Hepatocyte (in vitro differentiated cells): ENCODE results near the gene DBP. TPM values are rescaled to one million over a fixed set of nuclear protein-coding genes. Genes with fewer than 3 reads are reported as not detected.

Experiments used
- DNase-seq: peaks from one replicate; pipeline ENCODE4 v3.0.0-alpha.2; 2016; ENCODE audit warnings: low spot score
- H2AFZ ChIP-seq: fragments of 200-600 bp; sonication (generic); 2 replicates; pipeline ENCODE4 v1.6.0; 2016; ENCODE audit warnings: antibody characterized with exemption, mild to moderate bottlenecking
- H3K27ac ChIP-seq: fragments of 200-600 bp; sonication (generic); 2 replicates; pipeline ENCODE4 v1.5.1; 2016; ENCODE audit warnings: mild to moderate bottlenecking
- H3K27me3 ChIP-seq: fragments of 200-600 bp; sonication (generic); 2 replicates; pipeline ENCODE4 v1.6.1; 2016
- H3K36me3 ChIP-seq: fragments of 200-600 bp; sonication (generic); replicated peaks from 2 replicates; pipeline ENCODE4 v1.5.1; 2016; ENCODE audit warnings: low read depth; ENCODE audit not compliant: insufficient read depth
- H3K4me1 ChIP-seq: fragments of 200-600 bp; sonication (generic); 2 replicates; pipeline ENCODE4 v1.5.1; 2016; ENCODE audit warnings: mild to moderate bottlenecking, moderate library complexity; ENCODE audit not compliant: insufficient read depth
- H3K4me2 ChIP-seq: fragments of 200-600 bp; sonication (generic); 2 replicates; pipeline ENCODE4 v1.6.0; 2016
- H3K4me3 ChIP-seq: fragments of 200-600 bp; sonication (generic); 2 replicates; pipeline ENCODE4 v1.5.1; 2016; ENCODE audit warnings: mild to moderate bottlenecking
- H3K79me2 ChIP-seq: fragments of 200-600 bp; sonication (generic); 2 replicates; pipeline ENCODE4 v1.6.0; 2017; ENCODE audit warnings: mild to moderate bottlenecking
- H3K9me2 ChIP-seq: fragments of 200-600 bp; sonication (generic); replicated peaks from 2 replicates; pipeline ENCODE4 v1.6.0; 2017; ENCODE audit warnings: mild to moderate bottlenecking; ENCODE audit not compliant: insufficient read depth
- H3K9me3 ChIP-seq: fragments of 200-600 bp; sonication (generic); 2 replicates; pipeline ENCODE4 v1.5.1; 2016; ENCODE audit warnings: low read depth, mild to moderate bottlenecking
- H4K20me1 ChIP-seq: fragments of 200-600 bp; sonication (generic); 2 replicates; pipeline ENCODE4 v1.6.0; 2016; ENCODE audit warnings: mild to moderate bottlenecking; ENCODE audit not compliant: insufficient read depth, poor library complexity, severe bottlenecking
- CTCF ChIP-seq: fragments of 200-600 bp; sonication (generic); IDR thresholded peaks from 2 replicates; pipeline ENCODE4 v1.5.1; 2016; ENCODE audit warnings: antibody characterized with exemption, mild to moderate bottlenecking; ENCODE audit not compliant: poor library complexity
- EZH2 ChIP-seq: fragments of 200-600 bp; sonication (generic); IDR thresholded peaks from 2 replicates; pipeline ENCODE4 v1.6.1; 2016; ENCODE audit warnings: antibody characterized with exemption, mild to moderate bottlenecking, borderline replicate concordance
- EZH2phosphoT487 ChIP-seq: fragments of 200-600 bp; sonication (generic); IDR thresholded peaks from one replicate; pipeline ENCODE4 v1.6.1; 2018; ENCODE audit warnings: antibody characterized with exemption, mild to moderate bottlenecking, low read depth, moderate library complexity; ENCODE audit not compliant: unreplicated experiment, severe bottlenecking
- WGBS: methylation state at CpG from one replicate; pipeline ENCODE4 v1.1.6; 2016; ENCODE audit warnings: low lambda C conversion rate; ENCODE audit errors: missing lambda C conversion rate; 5-methylcytosine and 5-hydroxymethylcytosine counted together
- polyA plus RNA-seq: library from polyadenylated mRNA; unstranded; fragments of >200 nt; fragmentation: Nextera tagmentation; extraction: Ambion mirVana; gene quantifications from 2 replicates; pipeline ENCODE4 v1.2.1, GENCODE V29; 2016
- total RNA-seq: library from RNA; depleted of rRNA; stranded (reverse); fragments of >200 nt; gene quantifications from 2 replicates; pipeline ENCODE4 v1.2.3, GENCODE V29; 2014

DBP gene
- total and polyA plus RNA-seq, 2 experiments from 2014 or later: 5.4 to 11.8 TPM

GRCh38 chr19:48628486-48629296 lies 8.5 kb downstream of the DBP start:
- no peak overlapping the region for H2AFZ ChIP-seq
- H3K4me2 ChIP-seq: no peak overlapping the region
- H3K9me3 ChIP-seq: no peaks in the 10 kb centered on the region
- WGBS: 91% methylated on average over 16 of the region's 34 CpGs
- TF ChIP-seq EZH2phosphoT487: no peak
- TF ChIP-seq CTCF: no peak
- no peak for TF ChIP-seq EZH2
- DNase-seq: peak; percentile 8
- H3K27ac ChIP-seq: no peak overlapping the region
- H3K4me3 ChIP-seq: no peak overlapping the region
- no peaks in the 10 kb centered on the region for H4K20me1 ChIP-seq
- H3K36me3 ChIP-seq: no peaks in the 10 kb centered on the region
- no peaks in the 10 kb centered on the region for H3K27me3 ChIP-seq
- peaks cover 37% of the 10 kb centered on the region for H3K4me1 ChIP-seq
- no peaks in the 10 kb centered on the region for H3K9me2 ChIP-seq
- peaks cover 21% of the 10 kb centered on the region for H3K79me2 ChIP-seq

GRCh38 chr19:48627865-48628314 lies 9.3 kb downstream of the DBP start:
- Histone ChIP-seq H3K9me3 (no peaks in the 10 kb centered on the region), H3K79me2 (peaks cover 21% of the 10 kb centered on the region), H2AFZ (no peak overlapping the region), H3K4me1 (peaks cover 38% of the 10 kb centered on the region), H4K20me1 (no peaks in the 10 kb centered on the region), H3K9me2 (no peaks in the 10 kb centered on the region), H3K36me3 (no peaks in the 10 kb centered on the region), H3K27ac (peak overlapping the region; percentile 89), H3K4me2 (peak overlapping the region; percentile 33), H3K4me3 (no peak overlapping the region), H3K27me3 (no peaks in the 10 kb centered on the region)
- peak; percentile 6 for DNase-seq
- WGBS: 95% methylated on average over 15 of the region's 17 CpGs
- no peak for TF ChIP-seq EZH2phosphoT487
- no peak for TF ChIP-seq EZH2
- no peak for TF ChIP-seq CTCF

DNA sequence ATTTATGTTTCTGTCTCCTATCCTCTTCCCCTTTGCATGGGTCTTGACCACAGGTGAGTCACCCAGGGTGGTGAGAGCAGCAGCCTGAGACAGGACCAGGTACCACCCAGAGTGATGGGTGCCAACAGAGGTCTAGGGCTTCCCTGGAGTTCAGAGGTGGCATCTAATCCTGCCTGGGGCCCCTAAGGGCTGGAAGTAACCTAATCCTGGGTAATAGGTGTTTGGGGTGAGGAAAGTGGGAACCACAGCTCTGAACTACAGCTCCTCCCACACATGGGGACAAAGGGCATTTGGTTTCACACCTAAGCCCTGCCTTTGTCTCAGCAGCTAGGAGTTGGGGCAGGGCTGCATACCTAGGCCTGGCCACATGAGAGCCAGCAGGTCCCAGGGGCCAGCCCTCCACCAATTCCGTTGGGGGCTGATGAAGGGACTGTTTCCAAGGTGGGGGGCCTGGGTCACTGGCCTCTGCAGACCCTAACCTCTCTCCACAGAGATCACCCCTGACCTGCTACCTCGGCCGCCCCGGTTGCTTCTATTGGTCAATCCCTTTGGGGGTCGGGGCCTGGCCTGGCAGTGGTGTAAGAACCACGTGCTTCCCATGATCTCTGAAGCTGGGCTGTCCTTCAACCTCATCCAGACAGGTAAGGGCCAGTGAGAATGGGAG lies 9.8 kb downstream of the DBP start:
- no peak overlapping the region for H2AFZ ChIP-seq
- peaks cover 21% of the 10 kb centered on the region for H3K79me2 ChIP-seq
- H3K4me2 ChIP-seq: peak overlapping the region; percentile 33
- 79% methylated on average over 6 of the region's 6 CpGs for WGBS
- H3K27me3 ChIP-seq: no peaks in the 10 kb centered on the region
- H4K20me1 ChIP-seq: no peaks in the 10 kb centered on the region
- peak; percentile 56 for DNase-seq
- H3K9me2 ChIP-seq: no peaks in the 10 kb centered on the region
- H3K4me3 ChIP-seq: no peak overlapping the region
- H3K4me1 ChIP-seq: peaks cover 40% of the 10 kb centered on the region
- no peaks in the 10 kb centered on the region for H3K9me3 ChIP-seq
- H3K27ac ChIP-seq: peak overlapping the region; percentile 89
- H3K36me3 ChIP-seq: no peaks in the 10 kb centered on the region
- TF ChIP-seq CTCF: no peak
- TF ChIP-seq EZH2phosphoT487: no peak
- TF ChIP-seq EZH2: no peak
